Suprapubic skin (tissue), 3 donors: ENCODE results near the gene SPANXN2.

Experiments used
- EP300 ChIP-seq: sonication (generic); formaldehyde crosslinking; IDR thresholded peaks from one replicate; pipeline ENCODE4 v1.6.1; 2017; ENCODE audit warnings: antibody characterized with exemption
- TF ChIP-seq, protein P1 (sequence below), 2 donors: fragments of 200-600 bp in 1 of 2; fragments of 450-650 bp in 1 of 2; sonication (generic) in 1 of 2; IDR thresholded peaks; one replicate each; pipeline ENCODE4 v1.5.1; 2016 to 2019; ENCODE audit warnings: antibody characterized with exemption in 2 of 2, mild to moderate bottlenecking in 1 of 2, moderate library complexity in 1 of 2

- no peak for TF ChIP-seq EP300
- TF ChIP-seq, protein P1, sequence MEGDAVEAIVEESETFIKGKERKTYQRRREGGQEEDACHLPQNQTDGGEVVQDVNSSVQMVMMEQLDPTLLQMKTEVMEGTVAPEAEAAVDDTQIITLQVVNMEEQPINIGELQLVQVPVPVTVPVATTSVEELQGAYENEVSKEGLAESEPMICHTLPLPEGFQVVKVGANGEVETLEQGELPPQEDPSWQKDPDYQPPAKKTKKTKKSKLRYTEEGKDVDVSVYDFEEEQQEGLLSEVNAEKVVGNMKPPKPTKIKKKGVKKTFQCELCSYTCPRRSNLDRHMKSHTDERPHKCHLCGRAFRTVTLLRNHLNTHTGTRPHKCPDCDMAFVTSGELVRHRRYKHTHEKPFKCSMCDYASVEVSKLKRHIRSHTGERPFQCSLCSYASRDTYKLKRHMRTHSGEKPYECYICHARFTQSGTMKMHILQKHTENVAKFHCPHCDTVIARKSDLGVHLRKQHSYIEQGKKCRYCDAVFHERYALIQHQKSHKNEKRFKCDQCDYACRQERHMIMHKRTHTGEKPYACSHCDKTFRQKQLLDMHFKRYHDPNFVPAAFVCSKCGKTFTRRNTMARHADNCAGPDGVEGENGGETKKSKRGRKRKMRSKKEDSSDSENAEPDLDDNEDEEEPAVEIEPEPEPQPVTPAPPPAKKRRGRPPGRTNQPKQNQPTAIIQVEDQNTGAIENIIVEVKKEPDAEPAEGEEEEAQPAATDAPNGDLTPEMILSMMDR (IDR thresholded peaks at IDR 0.05): no peak
Measured at GRCh38 chrX:143663755-143664154, 56.8 kb downstream of the SPANXN2 start.
